GM23338 (cell line): Measurements from ENCODE around the gene SH3BP4.

Experiments used
- CREB1 ChIP-seq: fragments of 250-450 bp; sonication (Bioruptor Pico); IDR thresholded peaks from 2 replicates; pipeline ENCODE4 v1.5.0; 2020; ENCODE audit warnings: low read depth, mild to moderate bottlenecking, moderate library complexity
- EZH2 ChIP-seq: fragments of 200-600 bp; sonication (generic); IDR thresholded peaks from one replicate; pipeline ENCODE4 v1.8.0; 2017; ENCODE audit warnings: antibody characterized with exemption, mild to moderate bottlenecking, low read depth; ENCODE audit not compliant: unreplicated experiment
- EZH2phosphoT487 ChIP-seq: fragments of 200-600 bp; sonication (generic); IDR thresholded peaks from one replicate; pipeline ENCODE4 v1.8.1; 2018; ENCODE audit warnings: antibody characterized with exemption; ENCODE audit not compliant: unreplicated experiment
- JUNB ChIP-seq: IDR thresholded peaks from one replicate; pipeline ENCODE4 v1.6.1; 2016; ENCODE audit warnings: antibody characterized with exemption; ENCODE audit not compliant: unreplicated experiment
- NANOG ChIP-seq: IDR thresholded peaks from 2 replicates; pipeline ENCODE4 v1.6.1; 2016; ENCODE audit warnings: antibody characterized with exemption, borderline replicate concordance
- POLR2AphosphoS5 ChIP-seq: IDR thresholded peaks from 2 replicates; pipeline ENCODE4 v1.6.1; 2016; ENCODE audit warnings: antibody characterized with exemption, low read depth
- ZNF114 ChIP-seq: fragments of 250-450 bp; sonication (Bioruptor Pico); IDR thresholded peaks from 2 replicates; pipeline ENCODE4 v1.5.0; 2020; ENCODE audit warnings: mild to moderate bottlenecking, moderate library complexity
- ZNF331 ChIP-seq: fragments of 250-450 bp; sonication (Bioruptor Pico); IDR thresholded peaks from 2 replicates; pipeline ENCODE4 v1.5.0; 2020; ENCODE audit warnings: low read depth, mild to moderate bottlenecking, moderate library complexity
- TF ChIP-seq, protein P1 (sequence below): IDR thresholded peaks from one replicate; pipeline ENCODE4 v1.6.1; 2018; ENCODE audit warnings: antibody characterized with exemption; ENCODE audit not compliant: unreplicated experiment
- TF ChIP-seq, protein P2 (sequence below), 2 experiments: fragments of 200-600 bp in 1 of 2; sonication (generic) in 1 of 2; conservative IDR thresholded peaks; 2 replicates each; pipeline versions ENCODE4 v1.5.1 to v1.6.1; 2016 to 2017; ENCODE audit warnings: antibody characterized with exemption in 2 of 2, low read depth in 2 of 2, mild to moderate bottlenecking in 2 of 2, moderate library complexity in 1 of 2
- TF ChIP-seq, protein P3 (sequence below): IDR thresholded peaks from 2 replicates; pipeline ENCODE4 v1.6.1; 2016; ENCODE audit warnings: antibody characterized with exemption

DNA sequence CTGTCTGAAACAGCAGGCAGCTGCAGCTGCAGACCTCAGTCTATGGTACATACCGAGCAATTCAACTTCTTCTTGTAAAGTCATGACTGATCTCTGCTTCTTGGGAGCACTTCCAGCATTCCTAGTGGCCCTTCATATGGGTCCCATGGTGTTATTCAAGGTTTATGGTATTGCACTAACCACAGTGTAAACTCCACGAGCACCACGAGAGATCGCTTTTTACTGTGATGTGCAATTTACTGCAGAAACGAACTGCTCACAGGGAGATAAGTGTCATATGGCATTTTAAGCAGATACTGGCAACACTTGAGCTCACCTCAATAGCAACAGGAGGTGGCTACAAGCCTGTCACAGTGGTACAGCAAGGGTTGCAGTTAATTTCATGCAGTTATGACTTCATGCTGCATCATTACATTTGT, 38.6 kb upstream of the SH3BP4 start:
- TF ChIP-seq ZNF114 (CRISPR knock-in tag) = no peak
- TF ChIP-seq, protein P1, sequence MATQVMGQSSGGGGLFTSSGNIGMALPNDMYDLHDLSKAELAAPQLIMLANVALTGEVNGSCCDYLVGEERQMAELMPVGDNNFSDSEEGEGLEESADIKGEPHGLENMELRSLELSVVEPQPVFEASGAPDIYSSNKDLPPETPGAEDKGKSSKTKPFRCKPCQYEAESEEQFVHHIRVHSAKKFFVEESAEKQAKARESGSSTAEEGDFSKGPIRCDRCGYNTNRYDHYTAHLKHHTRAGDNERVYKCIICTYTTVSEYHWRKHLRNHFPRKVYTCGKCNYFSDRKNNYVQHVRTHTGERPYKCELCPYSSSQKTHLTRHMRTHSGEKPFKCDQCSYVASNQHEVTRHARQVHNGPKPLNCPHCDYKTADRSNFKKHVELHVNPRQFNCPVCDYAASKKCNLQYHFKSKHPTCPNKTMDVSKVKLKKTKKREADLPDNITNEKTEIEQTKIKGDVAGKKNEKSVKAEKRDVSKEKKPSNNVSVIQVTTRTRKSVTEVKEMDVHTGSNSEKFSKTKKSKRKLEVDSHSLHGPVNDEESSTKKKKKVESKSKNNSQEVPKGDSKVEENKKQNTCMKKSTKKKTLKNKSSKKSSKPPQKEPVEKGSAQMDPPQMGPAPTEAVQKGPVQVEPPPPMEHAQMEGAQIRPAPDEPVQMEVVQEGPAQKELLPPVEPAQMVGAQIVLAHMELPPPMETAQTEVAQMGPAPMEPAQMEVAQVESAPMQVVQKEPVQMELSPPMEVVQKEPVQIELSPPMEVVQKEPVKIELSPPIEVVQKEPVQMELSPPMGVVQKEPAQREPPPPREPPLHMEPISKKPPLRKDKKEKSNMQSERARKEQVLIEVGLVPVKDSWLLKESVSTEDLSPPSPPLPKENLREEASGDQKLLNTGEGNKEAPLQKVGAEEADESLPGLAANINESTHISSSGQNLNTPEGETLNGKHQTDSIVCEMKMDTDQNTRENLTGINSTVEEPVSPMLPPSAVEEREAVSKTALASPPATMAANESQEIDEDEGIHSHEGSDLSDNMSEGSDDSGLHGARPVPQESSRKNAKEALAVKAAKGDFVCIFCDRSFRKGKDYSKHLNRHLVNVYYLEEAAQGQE = no peak
- TF ChIP-seq, protein P2, sequence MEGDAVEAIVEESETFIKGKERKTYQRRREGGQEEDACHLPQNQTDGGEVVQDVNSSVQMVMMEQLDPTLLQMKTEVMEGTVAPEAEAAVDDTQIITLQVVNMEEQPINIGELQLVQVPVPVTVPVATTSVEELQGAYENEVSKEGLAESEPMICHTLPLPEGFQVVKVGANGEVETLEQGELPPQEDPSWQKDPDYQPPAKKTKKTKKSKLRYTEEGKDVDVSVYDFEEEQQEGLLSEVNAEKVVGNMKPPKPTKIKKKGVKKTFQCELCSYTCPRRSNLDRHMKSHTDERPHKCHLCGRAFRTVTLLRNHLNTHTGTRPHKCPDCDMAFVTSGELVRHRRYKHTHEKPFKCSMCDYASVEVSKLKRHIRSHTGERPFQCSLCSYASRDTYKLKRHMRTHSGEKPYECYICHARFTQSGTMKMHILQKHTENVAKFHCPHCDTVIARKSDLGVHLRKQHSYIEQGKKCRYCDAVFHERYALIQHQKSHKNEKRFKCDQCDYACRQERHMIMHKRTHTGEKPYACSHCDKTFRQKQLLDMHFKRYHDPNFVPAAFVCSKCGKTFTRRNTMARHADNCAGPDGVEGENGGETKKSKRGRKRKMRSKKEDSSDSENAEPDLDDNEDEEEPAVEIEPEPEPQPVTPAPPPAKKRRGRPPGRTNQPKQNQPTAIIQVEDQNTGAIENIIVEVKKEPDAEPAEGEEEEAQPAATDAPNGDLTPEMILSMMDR (conservative IDR thresholded peaks at IDR 0.05; ENCODE audit: low read depth in 2 of 2) = no peak
- TF ChIP-seq EZH2 = no peak
- no peak for TF ChIP-seq POLR2AphosphoS5
- no peak for TF ChIP-seq CREB1 (CRISPR knock-in tag)
- no peak for TF ChIP-seq EZH2phosphoT487
- no peak for TF ChIP-seq JUNB
- no peak for TF ChIP-seq ZNF331 (CRISPR knock-in tag)
- TF ChIP-seq NANOG = no peak
- TF ChIP-seq, protein P3, sequence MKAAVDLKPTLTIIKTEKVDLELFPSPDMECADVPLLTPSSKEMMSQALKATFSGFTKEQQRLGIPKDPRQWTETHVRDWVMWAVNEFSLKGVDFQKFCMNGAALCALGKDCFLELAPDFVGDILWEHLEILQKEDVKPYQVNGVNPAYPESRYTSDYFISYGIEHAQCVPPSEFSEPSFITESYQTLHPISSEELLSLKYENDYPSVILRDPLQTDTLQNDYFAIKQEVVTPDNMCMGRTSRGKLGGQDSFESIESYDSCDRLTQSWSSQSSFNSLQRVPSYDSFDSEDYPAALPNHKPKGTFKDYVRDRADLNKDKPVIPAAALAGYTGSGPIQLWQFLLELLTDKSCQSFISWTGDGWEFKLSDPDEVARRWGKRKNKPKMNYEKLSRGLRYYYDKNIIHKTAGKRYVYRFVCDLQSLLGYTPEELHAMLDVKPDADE = no peak
